ENCODE measurements around the gene KIAA1958. TPM values are rescaled to one million over a fixed set of nuclear protein-coding genes. Genes with fewer than 3 reads are reported as not detected.

The KIAA1958 gene
- total RNA-seq, 5 donors from 2014 or later (not counting 1 experiment from before 2014, with no cell fraction given), result 4.6 to 6.4 (median 6.2) TPM

GRCh38 chr9:112556497-112557442 is 70.1 kb downstream of the KIAA1958 start:
- H3K27ac Mint-ChIP-seq, result no peak overlapping the region
- no peaks in the 10 kb centered on the region for H3K36me3 ChIP-seq (ENCODE audit: control insufficient read depth in 2 of 2, extremely low read depth in 1 of 2, insufficient read depth in 1 of 2, low read length in 1 of 2)
- DNase-seq, result no peak
- H3K4me1 ChIP-seq (ENCODE audit: control insufficient read depth in 1 of 2, extremely low read depth in 1 of 2, insufficient read depth in 2 of 2, low read length in 2 of 2), result no peaks in the 10 kb centered on the region
- no peak for ATAC-seq (replicated peaks in 1 of 4)
- no peaks in the 10 kb centered on the region for H3K9me3 ChIP-seq
- CTCF ChIA-PET, result no interaction called here
- H3K4me1 Mint-ChIP-seq, result peaks cover 0 to 13% (median 2%) of the 10 kb centered on the region in 3 donors
- no peaks in the 10 kb centered on the region for H3K9me3 Mint-ChIP-seq
- H3K27me3 ChIP-seq (replicated peaks in 1 of 2; ENCODE audit: control insufficient read depth in 2 of 2, extremely low read depth in 1 of 2, insufficient read depth in 2 of 2, low read length in 1 of 2), result no peaks in the 10 kb centered on the region
- no peak overlapping the region for H3K27ac ChIP-seq (ENCODE audit: low read length)
- H3K36me3 Mint-ChIP-seq, result peaks cover 3% of the 10 kb centered on the region
- WGBS (ENCODE audit: insufficient coverage), result 100% methylated on average over 1 of the region's 6 CpGs
- no peak overlapping the region for H3K4me3 Mint-ChIP-seq
- POLR2A ChIA-PET, result no interaction called here
- H3K27me3 Mint-ChIP-seq, result no peaks in the 10 kb centered on the region
- no peak overlapping the region for H3K4me3 ChIP-seq (ENCODE audit: control insufficient read depth in 1 of 2, extremely low read depth in 1 of 2, low read length in 1 of 2)

GRCh38 chr9:112558476-112558875 is 71.8 kb downstream of the KIAA1958 start:
- ATAC-seq (replicated peaks in 1 of 4), result no peak
- peaks cover 0 to 9% (median 2%) of the 10 kb centered on the region in 3 donors for H3K4me1 Mint-ChIP-seq
- ChIA-PET POLR2A (no interaction called here), CTCF (no interaction called here)
- Histone ChIP-seq H3K27me3 (replicated peaks in 1 of 2; ENCODE audit: control insufficient read depth in 2 of 2, extremely low read depth in 1 of 2, insufficient read depth in 2 of 2, low read length in 1 of 2) (no peaks in the 10 kb centered on the region), H3K9me3 (no peaks in the 10 kb centered on the region), H3K27ac (ENCODE audit: low read length) (no peak overlapping the region), H3K4me3 (ENCODE audit: control insufficient read depth in 1 of 2, extremely low read depth in 1 of 2, low read length in 1 of 2) (no peak overlapping the region), H3K36me3 (ENCODE audit: control insufficient read depth in 2 of 2, extremely low read depth in 1 of 2, insufficient read depth in 1 of 2, low read length in 1 of 2) (no peaks in the 10 kb centered on the region), H3K4me1 (ENCODE audit: control insufficient read depth in 1 of 2, extremely low read depth in 1 of 2, insufficient read depth in 2 of 2, low read length in 2 of 2) (no peaks in the 10 kb centered on the region)
- peaks cover 3% of the 10 kb centered on the region for H3K36me3 Mint-ChIP-seq
- WGBS (ENCODE audit: insufficient coverage), result no CpG with 5 or more reads among the region's 1 CpG
- no peak overlapping the region for H3K27ac Mint-ChIP-seq
- no peaks in the 10 kb centered on the region for H3K9me3 Mint-ChIP-seq
- DNase-seq, result no peak
- no peak overlapping the region for H3K4me3 Mint-ChIP-seq
- no peaks in the 10 kb centered on the region for H3K27me3 Mint-ChIP-seq

- Mint-ChIP-seq H3K4me3 (no peak overlapping the region), H3K27ac (no peak overlapping the region), H3K27me3 (no peaks in the 10 kb centered on the region), H3K9me3 (no peaks in the 10 kb centered on the region), H3K4me1 (peaks cover 0 to 8% (median 2%) of the 10 kb centered on the region in 3 donors), H3K36me3 (peaks cover 3% of the 10 kb centered on the region)
- H3K4me3 ChIP-seq (ENCODE audit: control insufficient read depth in 1 of 2, extremely low read depth in 1 of 2, low read length in 1 of 2), result no peak overlapping the region
- H3K27ac ChIP-seq (ENCODE audit: low read length), result no peak overlapping the region
- 83% methylated on average over 2 of the region's 2 CpGs for WGBS (ENCODE audit: insufficient coverage)
- no peaks in the 10 kb centered on the region for H3K4me1 ChIP-seq (ENCODE audit: control insufficient read depth in 1 of 2, extremely low read depth in 1 of 2, insufficient read depth in 2 of 2, low read length in 2 of 2)
- H3K36me3 ChIP-seq (ENCODE audit: control insufficient read depth in 2 of 2, extremely low read depth in 1 of 2, insufficient read depth in 1 of 2, low read length in 1 of 2), result no peaks in the 10 kb centered on the region
- ATAC-seq (replicated peaks in 1 of 4) (no peak), DNase-seq (no peak)
- ChIA-PET POLR2A (no interaction called here), CTCF (no interaction called here)
- no peaks in the 10 kb centered on the region for H3K27me3 ChIP-seq (replicated peaks in 1 of 2; ENCODE audit: control insufficient read depth in 2 of 2, extremely low read depth in 1 of 2, insufficient read depth in 2 of 2, low read length in 1 of 2)
- H3K9me3 ChIP-seq, result no peaks in the 10 kb centered on the region
Measured at GRCh38 chr9:112558978-112559377, 72.4 kb downstream of the KIAA1958 start.

GRCh38 chr9:112559629-112560413 is 73.2 kb downstream of the KIAA1958 start:
- H3K4me1 ChIP-seq (ENCODE audit: control insufficient read depth in 1 of 2, extremely low read depth in 1 of 2, insufficient read depth in 2 of 2, low read length in 2 of 2), result no peaks in the 10 kb centered on the region
- peaks cover under 1% of the 10 kb centered on the region for H3K36me3 Mint-ChIP-seq
- WGBS (ENCODE audit: insufficient coverage), result no CpG with 5 or more reads among the region's 5 CpGs

GRCh38 chr9:112562235-112562958 is 75.8 kb downstream of the KIAA1958 start:
- H3K4me3 Mint-ChIP-seq, result no peak overlapping the region
- Histone ChIP-seq H3K9me3 (no peaks in the 10 kb centered on the region), H3K4me3 (ENCODE audit: control insufficient read depth in 1 of 2, extremely low read depth in 1 of 2, low read length in 1 of 2) (no peak overlapping the region), H3K27me3 (replicated peaks in 1 of 2; ENCODE audit: control insufficient read depth in 2 of 2, extremely low read depth in 1 of 2, insufficient read depth in 2 of 2, low read length in 1 of 2) (no peaks in the 10 kb centered on the region), H3K36me3 (ENCODE audit: control insufficient read depth in 2 of 2, extremely low read depth in 1 of 2, insufficient read depth in 1 of 2, low read length in 1 of 2) (no peaks in the 10 kb centered on the region), H3K27ac (ENCODE audit: low read length) (no peak overlapping the region), H3K4me1 (ENCODE audit: control insufficient read depth in 1 of 2, extremely low read depth in 1 of 2, insufficient read depth in 2 of 2, low read length in 2 of 2) (no peaks in the 10 kb centered on the region)
- no peaks in the 10 kb centered on the region for H3K36me3 Mint-ChIP-seq
- H3K4me1 Mint-ChIP-seq, result no peaks in the 10 kb centered on the region
- WGBS (ENCODE audit: insufficient coverage), result 100% methylated on average over 1 of the region's 4 CpGs
- no peaks in the 10 kb centered on the region for H3K27me3 Mint-ChIP-seq
- no peak overlapping the region for H3K27ac Mint-ChIP-seq
- CTCF ChIA-PET, result no interaction called here
- no peaks in the 10 kb centered on the region for H3K9me3 Mint-ChIP-seq
- ATAC-seq (replicated peaks in 1 of 4), result no peak
- no peak for DNase-seq
- POLR2A ChIA-PET, result interaction anchor here in 1 of 2 donors (0.6 kb wide), 1 partner anchor 1143 kb away, joined by 4 read pairs; no protein-coding TSS in a partner anchor

More at GRCh38 chr9:112559629-112560413, 73.2 kb downstream of the KIAA1958 start:
- no peak overlapping the region for H3K4me3 ChIP-seq (ENCODE audit: control insufficient read depth in 1 of 2, extremely low read depth in 1 of 2, low read length in 1 of 2)
- H3K4me3 Mint-ChIP-seq, result no peak overlapping the region
- no peaks in the 10 kb centered on the region for H3K9me3 ChIP-seq
- no peaks in the 10 kb centered on the region for H3K36me3 ChIP-seq (ENCODE audit: control insufficient read depth in 2 of 2, extremely low read depth in 1 of 2, insufficient read depth in 1 of 2, low read length in 1 of 2)
- POLR2A ChIA-PET, result interaction anchor here (0.6 to 0.7 kb wide), 2 partner anchors 9 to 17 kb away, joined by 4 to 14 read pairs; no protein-coding TSS in a partner anchor
- CTCF ChIA-PET, result interaction anchor here in 1 of 2 donors (0.6 kb wide), 1 partner anchor 198 kb away, joined by 3 read pairs; no protein-coding TSS in a partner anchor
- H3K9me3 Mint-ChIP-seq, result no peaks in the 10 kb centered on the region
- H3K27ac Mint-ChIP-seq, result no peak overlapping the region
- no peaks in the 10 kb centered on the region for H3K27me3 ChIP-seq (replicated peaks in 1 of 2; ENCODE audit: control insufficient read depth in 2 of 2, extremely low read depth in 1 of 2, insufficient read depth in 2 of 2, low read length in 1 of 2)
- ATAC-seq (replicated peaks in 1 of 4) (no peak), DNase-seq (no peak)
- H3K27ac ChIP-seq (ENCODE audit: low read length), result no peak overlapping the region
- H3K4me1 Mint-ChIP-seq, result peaks cover 0 to 8% (median 2%) of the 10 kb centered on the region in 3 donors
- no peaks in the 10 kb centered on the region for H3K27me3 Mint-ChIP-seq

- Histone ChIP-seq H3K27ac (ENCODE audit: low read length) (no peak overlapping the region), H3K4me3 (ENCODE audit: control insufficient read depth in 1 of 2, extremely low read depth in 1 of 2, low read length in 1 of 2) (no peak overlapping the region), H3K27me3 (replicated peaks in 1 of 2; ENCODE audit: control insufficient read depth in 2 of 2, extremely low read depth in 1 of 2, insufficient read depth in 2 of 2, low read length in 1 of 2) (no peaks in the 10 kb centered on the region), H3K36me3 (ENCODE audit: control insufficient read depth in 2 of 2, extremely low read depth in 1 of 2, insufficient read depth in 1 of 2, low read length in 1 of 2) (no peaks in the 10 kb centered on the region), H3K4me1 (ENCODE audit: control insufficient read depth in 1 of 2, extremely low read depth in 1 of 2, insufficient read depth in 2 of 2, low read length in 2 of 2) (no peaks in the 10 kb centered on the region), H3K9me3 (no peaks in the 10 kb centered on the region)
- Mint-ChIP-seq H3K4me1 (peaks cover 0 to 7% (median 0%) of the 10 kb centered on the region in 3 donors), H3K9me3 (no peaks in the 10 kb centered on the region), H3K36me3 (peaks cover under 1% of the 10 kb centered on the region), H3K27ac (no peak overlapping the region), H3K4me3 (no peak overlapping the region), H3K27me3 (no peaks in the 10 kb centered on the region)
- no CpG with 5 or more reads among the region's 2 CpGs for WGBS (ENCODE audit: insufficient coverage)
- CTCF ChIA-PET, result interaction anchor here in 1 of 2 donors (0.6 kb wide), 1 partner anchor 50 kb away, joined by 3 read pairs; no protein-coding TSS in a partner anchor
- no peak for ATAC-seq (replicated peaks in 1 of 4)
- POLR2A ChIA-PET, result no interaction called here
- DNase-seq, result no peak
Measured at GRCh38 chr9:112569186-112569585, 82.6 kb downstream of the KIAA1958 start.
